Sigmoid colon (tissue), 7 donors: ENCODE results near the gene ZNF460. TPM values are rescaled to one million over a fixed set of nuclear protein-coding genes. Genes with fewer than 3 reads are reported as not detected.

Experiments
- DNase-seq: peaks from one replicate; pipeline ENCODE4 v3.0.0-alpha.2; 2019
- H3K27ac ChIP-seq, 4 donors: fragments of 200-600 bp; sonication (generic); one replicate each; pipeline ENCODE4 v1.5.1; 2016 to 2019; ENCODE audit warnings: mild to moderate bottlenecking in 1 of 4
- H3K27me3 ChIP-seq, 3 donors: fragments of 200-600 bp; sonication (generic); one replicate each; pipeline ENCODE4 v1.5.1; 2019; ENCODE audit warnings: mild to moderate bottlenecking in 1 of 3
- H3K36me3 ChIP-seq, 4 donors: fragments of 200-600 bp; sonication (generic); one replicate each; pipeline ENCODE4 v1.5.1; 2016 to 2019
- H3K4me1 ChIP-seq, 4 donors: fragments of 200-600 bp; sonication (generic); one replicate each; pipeline ENCODE4 v1.5.1; 2017 to 2019
- H3K4me3 ChIP-seq, 4 donors: fragments of 200-600 bp; sonication (generic); one replicate each; pipeline ENCODE4 v1.5.1; 2017 to 2019; ENCODE audit warnings: mild to moderate bottlenecking in 2 of 4, moderate library complexity in 1 of 4
- H3K9me3 ChIP-seq, 4 donors: fragments of 200-600 bp in 3 of 4; sonication (generic) in 3 of 4; one replicate each; pipeline versions ENCODE4 v1.5.1 to v1.6.1; 2013 to 2019
- EP300 ChIP-seq, 4 donors: sonication (generic); formaldehyde crosslinking; IDR thresholded peaks; one replicate each; pipeline ENCODE4 v1.6.1; 2017; ENCODE audit warnings: antibody characterized with exemption in 4 of 4
- POLR2A ChIP-seq, 2 donors: fragments of 450-650 bp; IDR thresholded peaks; one replicate each; pipeline ENCODE4 v1.6.1; 2016; ENCODE audit warnings: antibody characterized with exemption in 2 of 2, mild to moderate bottlenecking in 2 of 2, moderate library complexity in 2 of 2
- POLR2AphosphoS5 ChIP-seq, 4 donors: sonication (generic); formaldehyde crosslinking; IDR thresholded peaks; one replicate each; pipeline ENCODE4 v1.6.1; 2017; ENCODE audit warnings: antibody characterized with exemption in 4 of 4
- WGBS, 2 donors: extraction: QIAGEN DNeasy Blood & Tissue Kit; methylation state at CpG; one replicate each; pipeline ENCODE4 v1.1.7; 2013; 5-methylcytosine and 5-hydroxymethylcytosine counted together
- intact Hi-C: fragments of 100-400 bp; cut with DNase I; formaldehyde crosslinking; loops from one replicate; pipeline ENCODE4 v1.15.1; 2023
- polyA plus RNA-seq, 3 donors: library from polyadenylated mRNA; stranded (reverse); fragments of 200-250 nt; gene quantifications; one replicate each; pipeline ENCODE4 v1.2.3, GENCODE V29; 2013
- total RNA-seq, 4 donors: library from RNA; depleted of rRNA; stranded (reverse); fragments of >200 nt; gene quantifications; one replicate each; pipeline ENCODE4 v1.1.0, GENCODE V29; 2016
- TF ChIP-seq, protein P1 (sequence below), 4 experiments: fragments of 450-650 bp in 3 of 4; fragments of 200-600 bp in 1 of 4; IDR thresholded peaks; one replicate each; pipeline ENCODE4 v1.5.1; 2016 to 2019; ENCODE audit warnings: antibody characterized with exemption in 4 of 4, mild to moderate bottlenecking in 3 of 4, moderate library complexity in 2 of 4
- donor health status: healthy with polysubstance abuse.
- donor health status: Bipolar disorder and iron deficiency.
- donor health status: healthy.

Gene ZNF460
- total and polyA plus RNA-seq, 7 donors = 0.69 to 95.2 (median 48.8) TPM; not detected in 1

DNA sequence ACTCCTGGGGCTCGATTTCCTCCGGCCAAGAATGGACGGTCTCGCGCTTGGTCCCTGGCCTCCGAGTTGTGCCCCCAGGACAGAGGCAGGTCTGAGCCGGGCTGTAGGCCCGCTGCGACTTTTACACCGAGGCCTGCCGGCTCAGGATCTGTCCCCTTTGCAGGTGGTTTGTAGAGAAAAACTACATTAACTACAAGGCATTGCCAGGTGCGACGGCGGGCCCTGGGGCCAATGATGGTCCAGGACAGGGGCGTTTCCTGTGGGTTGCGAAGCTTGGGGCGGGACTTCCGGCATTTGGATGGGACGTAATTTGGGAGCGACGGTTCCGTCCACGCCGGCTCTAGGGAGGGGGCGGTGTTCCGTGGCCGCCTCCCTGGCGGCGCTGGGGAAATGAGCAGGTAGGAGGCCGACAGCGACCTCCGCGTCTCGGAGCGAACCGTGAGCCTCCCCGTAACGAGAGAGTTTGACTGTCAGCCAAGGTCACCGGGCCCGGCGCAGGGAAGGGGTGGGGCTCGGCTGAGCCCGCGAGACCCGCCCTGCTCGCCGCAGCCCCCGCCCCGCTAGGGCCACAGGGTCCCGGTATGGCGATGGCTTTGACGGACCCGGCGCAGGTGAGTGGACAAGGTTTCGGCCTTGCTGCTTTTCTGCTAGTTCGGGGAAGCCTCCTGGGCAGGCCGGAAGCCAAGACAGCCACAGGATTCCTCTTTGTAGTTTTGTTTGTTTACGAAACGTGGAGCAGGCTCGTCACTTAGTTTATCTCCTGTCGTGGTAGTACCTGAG is 39.8 kb upstream of the ZNF460 start, which contains the start of gene ZNF805:
Gene ZNF805 (plus strand): TSS at position 322 of the 780 bp plus-strand sequence. CDS start 260 bp downstream, at position 582.
- Histone ChIP-seq H3K4me1 (peaks cover 0 to 31% (median 20%) of the 10 kb centered on the region in 4 donors), H3K27me3 (no peaks in the 10 kb centered on the region), H3K27ac (peak within 1 kb of the TSS; percentile 86 to 92 (median 90)), H3K36me3 (peaks cover 10 to 21% (median 11%) of the 10 kb centered on the region in 4 donors), H3K9me3 (no peaks in the 10 kb centered on the region), H3K4me3 (peak within 1 kb of the TSS; percentile 75 to 84 (median 76))
- WGBS, 2 donors = 1 to 2% methylated on average over 61 of the region's 61 CpGs
- no peak for TF ChIP-seq EP300 (IDR thresholded peaks at IDR 0.05)
- peak; percentile 66 to 91 (median 84) for TF ChIP-seq POLR2AphosphoS5 (IDR thresholded peaks at IDR 0.05)
- TF ChIP-seq, protein P1, sequence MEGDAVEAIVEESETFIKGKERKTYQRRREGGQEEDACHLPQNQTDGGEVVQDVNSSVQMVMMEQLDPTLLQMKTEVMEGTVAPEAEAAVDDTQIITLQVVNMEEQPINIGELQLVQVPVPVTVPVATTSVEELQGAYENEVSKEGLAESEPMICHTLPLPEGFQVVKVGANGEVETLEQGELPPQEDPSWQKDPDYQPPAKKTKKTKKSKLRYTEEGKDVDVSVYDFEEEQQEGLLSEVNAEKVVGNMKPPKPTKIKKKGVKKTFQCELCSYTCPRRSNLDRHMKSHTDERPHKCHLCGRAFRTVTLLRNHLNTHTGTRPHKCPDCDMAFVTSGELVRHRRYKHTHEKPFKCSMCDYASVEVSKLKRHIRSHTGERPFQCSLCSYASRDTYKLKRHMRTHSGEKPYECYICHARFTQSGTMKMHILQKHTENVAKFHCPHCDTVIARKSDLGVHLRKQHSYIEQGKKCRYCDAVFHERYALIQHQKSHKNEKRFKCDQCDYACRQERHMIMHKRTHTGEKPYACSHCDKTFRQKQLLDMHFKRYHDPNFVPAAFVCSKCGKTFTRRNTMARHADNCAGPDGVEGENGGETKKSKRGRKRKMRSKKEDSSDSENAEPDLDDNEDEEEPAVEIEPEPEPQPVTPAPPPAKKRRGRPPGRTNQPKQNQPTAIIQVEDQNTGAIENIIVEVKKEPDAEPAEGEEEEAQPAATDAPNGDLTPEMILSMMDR (IDR thresholded peaks at IDR 0.05) = no peak
- peak in 1 of 2 donors; percentile 61 for TF ChIP-seq POLR2A (IDR thresholded peaks at IDR 0.05)
- intact Hi-C loops = loop anchor here (1.0 to 10.0 kb wide), 4 partner anchors 40 to 136 kb away; partner anchors contain the start of genes TRAPPC2B, ZNF264, ZNF460 and ZNF547
- DNase-seq = peak; percentile 98

DNA sequence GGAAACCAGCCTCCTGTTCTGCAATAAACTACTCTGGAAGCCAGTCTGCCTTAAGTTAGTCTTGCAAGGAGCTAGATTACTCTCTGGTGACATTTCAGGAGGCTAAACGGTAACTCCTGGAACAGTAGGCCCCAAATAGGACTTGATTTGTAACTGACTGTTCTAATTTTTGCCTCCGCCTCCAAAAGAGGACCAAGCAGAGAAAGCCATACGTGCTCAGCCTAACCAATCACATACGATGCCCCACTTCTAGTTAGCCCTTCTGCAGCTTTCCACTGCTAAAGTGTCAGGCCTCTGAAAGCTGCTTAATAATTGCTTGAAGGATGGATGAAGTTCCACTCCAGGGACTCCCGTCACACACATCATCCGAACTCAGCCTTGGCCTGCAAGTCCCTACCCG is 39.1 kb upstream of the ZNF460 start:
- H3K36me3 ChIP-seq = peaks cover 10 to 27% (median 14%) of the 10 kb centered on the region in 4 donors
- intact Hi-C loops = loop anchor here (1.0 to 10.0 kb wide), 3 partner anchors 39 to 136 kb away; partner anchors contain the start of genes ZNF264 and ZNF460
- H3K9me3 ChIP-seq = no peaks in the 10 kb centered on the region
- 15 to 25% methylated on average over 7 of the region's 7 CpGs for WGBS, 2 donors
- peaks cover 0 to 31% (median 20%) of the 10 kb centered on the region in 4 donors for H3K4me1 ChIP-seq
- DNase-seq = no peak
- TF ChIP-seq POLR2A (IDR thresholded peaks at IDR 0.05) (no peak), POLR2AphosphoS5 (IDR thresholded peaks at IDR 0.05) (no peak), EP300 (IDR thresholded peaks at IDR 0.05) (no peak)
- TF ChIP-seq, protein P1 (IDR thresholded peaks at IDR 0.05) = no peak
- peak overlapping the region; percentile 75 to 84 (median 76) for H3K4me3 ChIP-seq
- H3K27ac ChIP-seq = peak overlapping the region; percentile 86 to 92 (median 90)
- no peaks in the 10 kb centered on the region for H3K27me3 ChIP-seq

DNA sequence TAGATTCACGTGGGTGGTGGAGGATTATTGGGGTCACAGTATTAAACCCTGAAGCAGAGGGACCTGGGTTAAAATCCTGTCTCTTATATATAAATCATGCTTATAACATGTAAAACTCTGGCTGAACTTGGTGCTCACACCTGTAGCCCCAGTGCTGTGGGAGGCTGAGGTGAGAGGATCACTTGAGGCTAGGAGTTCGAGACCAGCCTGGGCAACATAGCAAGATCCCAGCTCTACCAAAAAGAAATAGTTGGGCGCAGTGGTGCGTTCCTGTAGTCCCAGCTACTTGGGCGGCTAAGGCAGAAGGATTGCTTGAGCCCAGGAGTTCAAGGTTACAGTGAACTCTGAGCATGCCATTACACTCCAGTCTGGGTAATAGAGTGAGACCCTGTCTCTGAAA is 37.5 kb upstream of the ZNF460 start:
- H3K36me3 ChIP-seq = peaks cover 15 to 44% (median 27%) of the 10 kb centered on the region in 4 donors
- intact Hi-C loops = loop anchor here (10.0 kb wide), 1 partner anchor 138 kb away; no protein-coding TSS in a partner anchor

DNA sequence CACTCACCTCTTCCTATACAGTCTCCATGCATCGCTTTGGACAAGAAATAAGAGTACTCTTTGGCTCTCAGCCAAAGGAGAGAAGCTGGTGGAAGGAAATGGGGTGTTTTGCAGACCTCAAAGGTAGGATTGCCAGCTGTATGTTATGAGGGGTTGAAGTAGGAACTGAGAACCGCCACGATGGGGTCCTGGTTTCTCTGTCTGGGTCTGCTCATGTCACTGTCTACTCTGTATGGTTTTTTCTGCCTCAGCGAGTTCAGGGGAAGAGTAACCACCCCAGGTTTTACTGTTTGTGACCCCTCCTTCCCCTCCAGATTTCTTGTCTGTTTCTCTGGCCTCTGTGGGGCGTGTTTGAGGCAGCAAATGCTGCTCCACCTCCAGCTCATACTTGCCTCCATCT is 35.8 kb upstream of the ZNF460 start:
- Histone ChIP-seq H3K27ac (no peak overlapping the region), H3K4me3 (no peak overlapping the region), H3K9me3 (no peaks in the 10 kb centered on the region), H3K4me1 (peaks cover 0 to 31% (median 20%) of the 10 kb centered on the region in 4 donors), H3K27me3 (no peaks in the 10 kb centered on the region), H3K36me3 (peaks cover 25 to 59% (median 39%) of the 10 kb centered on the region in 4 donors)
- WGBS, 2 donors = 79 to 84% methylated on average over 5 of the region's 5 CpGs
- intact Hi-C loops = loop anchor here (10.0 kb wide), 1 partner anchor 140 kb away; no protein-coding TSS in a partner anchor
- no peak for TF ChIP-seq EP300 (IDR thresholded peaks at IDR 0.05)
- no peak for TF ChIP-seq POLR2AphosphoS5 (IDR thresholded peaks at IDR 0.05)
- no peak for TF ChIP-seq POLR2A (IDR thresholded peaks at IDR 0.05)
- TF ChIP-seq, protein P1 (IDR thresholded peaks at IDR 0.05) = no peak
- no peak for DNase-seq

More for the DNA sequence above, 37.5 kb upstream of the ZNF460 start:
- TF ChIP-seq POLR2AphosphoS5 (IDR thresholded peaks at IDR 0.05) (no peak), POLR2A (IDR thresholded peaks at IDR 0.05) (no peak), EP300 (IDR thresholded peaks at IDR 0.05) (no peak)
- TF ChIP-seq, protein P1 (IDR thresholded peaks at IDR 0.05) = no peak
- H3K4me3 ChIP-seq = no peak overlapping the region
- WGBS, 2 donors = 94 to 97% methylated on average over 5 of the region's 5 CpGs
- no peaks in the 10 kb centered on the region for H3K9me3 ChIP-seq
- no peaks in the 10 kb centered on the region for H3K27me3 ChIP-seq
- H3K4me1 ChIP-seq = peaks cover 0 to 31% (median 20%) of the 10 kb centered on the region in 4 donors
- no peak overlapping the region for H3K27ac ChIP-seq
- no peak for DNase-seq
